ENCODE results near the gene PIANP.
"Not testable (repeated sequence)": the region's sequence is repeated elsewhere in the genome, so short reads cannot be mapped to it uniquely, and the experiment has no call there.

The PIANP gene

GRCh38 chr12:6700646-6701051 lies at the start of gene PIANP:
TSS of gene PIANP (minus strand) at chr12:6700815. CDS start at chr12:6698061, 2,754 bp downstream.
- no peak for DNase-seq (ENCODE audit: low read depth)
- H3K4me3 ChIP-seq (ENCODE audit: low read depth, low read length): peak within 1 kb of the TSS; percentile 70

- no peak overlapping the region for H3K4me3 ChIP-seq (ENCODE audit: low read depth, low read length)
- no peak for DNase-seq (ENCODE audit: low read depth)
Observed at GRCh38 chr12:6748761-6749160, 48.1 kb upstream of the PIANP start.

- H3K4me3 ChIP-seq (ENCODE audit: low read depth, low read length): no peak overlapping the region
- no peak for DNase-seq (ENCODE audit: low read depth)
Observed at GRCh38 chr12:6747216-6747615, 46.6 kb upstream of the PIANP start.

- DNase-seq (ENCODE audit: low read depth): no peak
Observed at GRCh38 chr12:6745741-6746525, 45.3 kb upstream of the PIANP start.

GRCh38 chr12:6743300-6743699 lies 42.7 kb upstream of the PIANP start:
- not testable (repeated sequence) for H3K4me3 ChIP-seq (ENCODE audit: low read depth, low read length); DNase-seq (ENCODE audit: low read depth)

More at GRCh38 chr12:6745741-6746525, 45.3 kb upstream of the PIANP start:
- no peak overlapping the region for H3K4me3 ChIP-seq (ENCODE audit: low read depth, low read length)

GRCh38 chr12:6742834-6743233 lies 42.2 kb upstream of the PIANP start:
- H3K4me3 ChIP-seq (ENCODE audit: low read depth, low read length): no peak overlapping the region
- no peak for DNase-seq (ENCODE audit: low read depth)

- not testable (repeated sequence) for DNase-seq (ENCODE audit: low read depth); H3K4me3 ChIP-seq (ENCODE audit: low read depth, low read length)
Observed at GRCh38 chr12:6742080-6742479, 41.5 kb upstream of the PIANP start.

GRCh38 chr12:6736754-6737153 lies 36.1 kb upstream of the PIANP start:
- no peak overlapping the region for H3K4me3 ChIP-seq (ENCODE audit: low read depth, low read length)
- DNase-seq (ENCODE audit: low read depth): no peak

- peak; percentile 41 for DNase-seq (ENCODE audit: low read depth)
- H3K4me3 ChIP-seq (ENCODE audit: low read depth, low read length): no peak overlapping the region
Observed at GRCh38 chr12:6735448-6736191, 35.0 kb upstream of the PIANP start.

GRCh38 chr12:6734506-6735387 lies 34.1 kb upstream of the PIANP start:
- no peak for DNase-seq (ENCODE audit: low read depth)

GRCh38 chr12:6730169-6730568 lies 29.6 kb upstream of the PIANP start:
- DNase-seq (ENCODE audit: low read depth): no peak
- no peak overlapping the region for H3K4me3 ChIP-seq (ENCODE audit: low read depth, low read length)

More at GRCh38 chr12:6734506-6735387, 34.1 kb upstream of the PIANP start:
- H3K4me3 ChIP-seq (ENCODE audit: low read depth, low read length): no peak overlapping the region

- DNase-seq (ENCODE audit: low read depth): no peak
- H3K4me3 ChIP-seq (ENCODE audit: low read depth, low read length): no peak overlapping the region
Observed at GRCh38 chr12:6729186-6729585, 28.6 kb upstream of the PIANP start.

- no peak overlapping the region for H3K4me3 ChIP-seq (ENCODE audit: low read depth, low read length)
- DNase-seq (ENCODE audit: low read depth): no peak
Observed at GRCh38 chr12:6725350-6725749, 24.7 kb upstream of the PIANP start.

- H3K4me3 ChIP-seq (ENCODE audit: low read depth, low read length): peak overlapping the region; percentile 74
- no peak for DNase-seq (ENCODE audit: low read depth)
Observed at GRCh38 chr12:6724409-6724797, 23.8 kb upstream of the PIANP start.

- peak; percentile 95 for DNase-seq (ENCODE audit: low read depth)
- peak within 1 kb of the TSS; percentile 74 for H3K4me3 ChIP-seq (ENCODE audit: low read depth, low read length)
Observed at GRCh38 chr12:6723607-6724408, 23.2 kb upstream of the PIANP start, which contains the start of gene COPS7A. TSS of gene COPS7A (plus strand) at chr12:6724046. CDS start at chr12:6724657, 611 bp downstream.

- H3K4me3 ChIP-seq (ENCODE audit: low read depth, low read length): no peak overlapping the region
- DNase-seq (ENCODE audit: low read depth): no peak
Observed at GRCh38 chr12:6722863-6723262, 22.2 kb upstream of the PIANP start.

GRCh38 chr12:6716874-6717437 lies 16.3 kb upstream of the PIANP start:
- no peak overlapping the region for H3K4me3 ChIP-seq (ENCODE audit: low read depth, low read length)
- DNase-seq (ENCODE audit: low read depth): no peak

- DNase-seq (ENCODE audit: low read depth); H3K4me3 ChIP-seq (ENCODE audit: low read depth, low read length): not testable (repeated sequence)
Observed at GRCh38 chr12:6716031-6716873, 15.6 kb upstream of the PIANP start.
